Measurements from ENCODE around the gene EPN2.
"Not testable (repeated sequence)": the region's sequence is repeated elsewhere in the genome, so short reads cannot be mapped to it uniquely, and the experiment has no call there.

EPN2 gene

GRCh38 chr17:19262650-19263631, 25.8 kb downstream of the EPN2 start:
- intact Hi-C loops (cut with DNase I) = no loop called here
- no peak for DNase-seq

GRCh38 chr17:19263641-19264051, 26.5 kb downstream of the EPN2 start:
- no peak for DNase-seq
- intact Hi-C loops (cut with DNase I) = no loop called here

GRCh38 chr17:19264268-19264667, 27.1 kb downstream of the EPN2 start:
- DNase-seq = no peak

GRCh38 chr17:19264681-19265080, 27.5 kb downstream of the EPN2 start:
- intact Hi-C loops (cut with DNase I) = no loop called here
- DNase-seq = peak in 34 of 42 donors; percentile 23 to 77 (median 60)

More at GRCh38 chr17:19264268-19264667, 27.1 kb downstream of the EPN2 start:
- intact Hi-C loops (cut with DNase I) = no loop called here

DNA sequence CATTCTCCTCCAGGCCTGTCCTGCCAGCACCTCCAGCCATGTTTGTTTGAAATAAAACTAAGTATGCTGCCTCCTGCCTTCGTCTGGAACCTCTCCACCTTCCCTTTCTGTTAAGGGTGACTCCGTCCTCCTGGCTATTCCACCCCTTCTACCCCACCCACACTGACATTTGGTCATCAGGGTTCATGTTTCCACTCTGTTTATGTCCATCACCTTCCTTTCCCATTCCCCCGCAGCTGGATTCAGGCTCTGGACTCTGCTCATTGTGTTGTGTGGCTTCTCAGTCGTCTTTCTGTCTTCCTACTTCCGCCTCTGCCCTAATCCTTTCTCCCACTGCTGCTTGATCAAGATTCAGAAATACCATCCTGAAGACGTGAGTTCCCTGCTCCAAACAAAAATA, 28.6 kb downstream of the EPN2 start:
- intact Hi-C loops (cut with DNase I) = no loop called here

GRCh38 chr17:19268611-19269010, 31.4 kb downstream of the EPN2 start:
- intact Hi-C loops (cut with DNase I) = no loop called here
- DNase-seq = no peak

More for the DNA sequence above, 28.6 kb downstream of the EPN2 start:
- DNase-seq = no peak

DNA sequence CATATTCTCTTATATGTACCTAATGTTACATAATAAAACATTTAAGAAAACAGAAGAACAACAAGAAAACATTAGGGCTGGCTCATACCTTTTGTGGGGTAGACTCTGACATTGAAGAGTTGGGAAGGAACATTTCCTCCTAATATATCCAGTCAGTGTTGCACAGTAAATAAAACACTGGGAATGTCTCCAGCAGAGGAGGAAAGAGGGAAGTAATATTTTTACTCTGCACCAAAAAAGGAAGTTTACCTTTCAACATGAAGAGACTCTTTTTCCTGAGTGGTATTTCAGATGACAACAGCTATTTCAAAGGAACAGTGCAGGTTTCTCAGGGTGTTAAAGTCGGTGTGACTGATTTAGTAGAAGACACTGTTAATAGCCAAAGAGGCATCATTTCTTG, 31.9 kb downstream of the EPN2 start:
- no peak for DNase-seq
- intact Hi-C loops (cut with DNase I) = no loop called here

GRCh38 chr17:19269641-19270040, 32.5 kb downstream of the EPN2 start:
- no peak for DNase-seq
- intact Hi-C loops (cut with DNase I) = no loop called here

GRCh38 chr17:19270347-19270703, 33.2 kb downstream of the EPN2 start:
- intact Hi-C loops (cut with DNase I) = no loop called here

DNA sequence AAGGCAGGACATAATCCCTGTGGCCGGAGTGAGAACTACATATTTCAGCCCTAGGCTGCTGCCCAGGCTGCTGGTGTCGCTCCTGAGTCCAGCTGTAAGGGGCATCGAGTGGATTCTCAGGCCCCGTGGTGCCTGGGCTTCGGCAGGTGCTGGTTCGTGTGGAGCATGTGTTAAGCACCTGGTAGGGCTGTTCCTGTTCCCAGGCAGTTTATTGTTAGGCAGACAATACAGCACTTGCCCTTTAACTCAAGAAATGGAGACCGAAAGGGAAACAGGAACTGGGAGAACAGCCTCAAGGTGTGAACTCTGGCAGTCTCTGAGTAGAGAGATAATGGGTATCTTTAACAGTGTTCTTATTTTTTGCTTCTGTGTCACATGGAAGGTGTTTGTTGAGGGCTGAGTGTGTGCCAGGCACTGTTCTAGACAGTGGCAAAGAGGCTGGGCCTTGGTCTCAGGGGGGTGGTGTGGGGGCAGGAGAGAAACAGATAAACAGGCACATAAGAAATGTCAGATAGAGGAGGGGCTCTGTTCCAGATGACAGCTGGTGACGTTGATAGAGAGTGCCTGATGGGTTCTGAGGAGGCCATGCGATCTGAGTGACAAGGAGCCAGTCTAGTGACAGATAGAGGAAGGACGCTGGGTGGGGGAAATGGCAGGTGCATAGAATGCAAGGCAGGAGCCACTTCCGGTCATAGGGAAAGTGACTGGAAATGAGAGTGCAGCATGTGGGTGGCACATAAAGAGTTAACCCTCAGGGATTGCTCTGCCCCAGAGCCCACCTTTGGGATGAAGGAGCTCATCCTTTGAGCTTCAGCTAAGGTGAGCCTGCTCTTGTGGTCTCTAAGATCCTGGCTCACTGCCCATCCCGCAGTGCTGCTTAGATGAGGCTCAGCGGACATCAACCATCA, 33.8 kb downstream of the EPN2 start:
- DNase-seq = no peak

More at GRCh38 chr17:19270347-19270703, 33.2 kb downstream of the EPN2 start:
- no peak for DNase-seq

GRCh38 chr17:19271780-19272357, 34.7 kb downstream of the EPN2 start:
- intact Hi-C loops (cut with DNase I) = no loop called here
- peak in 17 of 42 donors; percentile 44 to 80 (median 63) for DNase-seq

More for the DNA sequence above, 33.8 kb downstream of the EPN2 start:
- intact Hi-C loops (cut with DNase I) = no loop called here

DNA sequence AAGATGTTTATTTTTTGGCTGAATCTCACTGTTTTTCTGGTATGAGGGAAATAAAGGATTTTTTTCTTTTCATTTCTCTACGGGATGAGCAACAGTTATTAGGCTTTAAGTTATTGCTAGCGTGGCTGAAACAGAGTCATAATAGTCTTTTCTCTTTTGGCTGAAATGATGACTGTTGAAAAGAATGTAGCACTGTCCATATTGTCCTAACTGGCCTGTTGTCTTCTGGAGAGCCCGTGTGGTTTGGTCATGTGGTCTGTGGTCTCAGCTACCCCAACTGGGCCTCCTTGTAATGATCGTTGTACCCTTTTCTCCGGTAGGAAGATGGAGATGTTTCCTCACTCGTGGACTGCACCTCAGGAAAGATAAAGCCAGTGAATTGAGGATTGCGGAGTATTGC, 36.6 kb downstream of the EPN2 start:
- intact Hi-C loops (cut with DNase I) = no loop called here
- DNase-seq = no peak

DNA sequence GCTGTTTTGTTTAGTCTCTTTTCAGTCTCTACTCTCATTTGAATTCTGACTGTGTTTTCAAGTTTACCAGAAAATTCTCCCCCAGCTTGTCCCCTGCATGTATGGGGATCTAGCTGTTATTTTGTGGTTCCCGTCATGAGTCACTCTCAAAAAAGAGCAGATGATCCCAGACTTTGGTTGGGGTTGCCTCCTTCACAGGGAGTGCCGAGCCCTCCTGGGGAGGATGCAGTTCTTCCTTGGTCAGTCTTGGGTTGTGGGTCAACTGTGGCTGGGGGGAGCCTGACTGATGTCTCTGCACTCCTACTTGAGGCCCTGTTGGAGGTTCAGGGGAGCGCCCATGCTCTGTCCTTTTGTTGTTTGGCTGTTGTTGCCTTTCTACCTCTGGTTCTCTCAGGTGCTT, 37.7 kb downstream of the EPN2 start:
- intact Hi-C loops (cut with DNase I) = no loop called here
- no peak for DNase-seq

- intact Hi-C loops (cut with DNase I) = no loop called here
- DNase-seq = no peak
Observed at GRCh38 chr17:19275457-19276127, 38.4 kb downstream of the EPN2 start.

DNA sequence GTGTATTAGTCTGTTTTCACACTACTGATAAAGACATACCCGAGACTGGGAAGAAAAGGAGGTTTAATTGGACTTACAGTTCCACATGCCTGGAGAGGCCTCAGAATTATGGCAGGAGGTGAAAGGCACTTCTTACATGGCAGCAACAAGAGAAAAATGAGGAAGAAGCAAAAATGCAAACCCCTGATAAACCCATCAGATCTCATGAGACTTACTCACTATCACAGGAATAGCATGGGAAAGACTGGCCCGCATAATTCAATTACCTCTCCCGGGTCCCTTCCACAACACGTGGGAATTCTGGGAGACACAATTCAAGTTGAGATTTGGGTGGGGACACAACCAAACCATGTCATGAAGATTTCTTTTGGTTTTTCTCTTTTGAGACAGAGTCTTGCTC, 41.1 kb downstream of the EPN2 start:
- intact Hi-C loops (cut with DNase I); DNase-seq: not testable (repeated sequence)

DNA sequence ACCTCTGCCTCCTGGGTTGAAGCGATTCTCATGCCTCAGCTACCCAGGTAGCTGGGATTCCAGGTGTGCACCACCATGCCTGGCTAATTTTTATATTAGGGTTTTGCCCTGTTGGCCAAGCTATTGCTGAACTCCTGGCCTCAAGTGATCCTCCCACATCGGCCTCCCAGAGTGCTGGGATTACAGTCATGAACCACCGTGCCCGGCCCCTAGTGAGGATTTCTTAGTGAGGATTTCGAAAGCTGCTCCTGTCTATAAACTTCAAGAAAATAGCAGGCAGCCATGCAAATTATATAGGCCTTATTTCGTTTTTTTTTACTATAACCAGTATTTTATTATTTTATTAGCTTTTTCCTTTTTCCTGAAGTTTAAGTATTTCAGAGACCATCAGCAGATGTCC, 41.6 kb downstream of the EPN2 start:
- intact Hi-C loops (cut with DNase I) = no loop called here
- no peak for DNase-seq

GRCh38 chr17:19281161-19281560, 44.0 kb downstream of the EPN2 start:
- intact Hi-C loops (cut with DNase I) = no loop called here
- DNase-seq = no peak

- intact Hi-C loops (cut with DNase I) = no loop called here
- DNase-seq = no peak
Observed at GRCh38 chr17:19284005-19284959, 47.1 kb downstream of the EPN2 start.
